ENCODE results near the gene SYT8. TPM values are rescaled to one million over a fixed set of nuclear protein-coding genes. Genes with fewer than 3 reads are reported as not detected.

Gene SYT8
- total RNA-seq, 2 experiments from 2014 or later, result not detected

GRCh38 chr11:1869427-1870325 is 34.9 kb downstream of the SYT8 start:
- Histone ChIP-seq H3K4me1 (ENCODE audit: insufficient read depth, low read length) (peaks cover 92% of the 10 kb centered on the region), H3K27me3 (ENCODE audit: control insufficient read depth in 1 of 2, insufficient read depth in 2 of 2, low read length in 2 of 2) (no peaks in the 10 kb centered on the region), H3K9me3 (ENCODE audit: control insufficient read depth in 1 of 2, insufficient read depth in 1 of 2, low read length in 2 of 2) (no peaks in the 10 kb centered on the region), H3K36me3 (ENCODE audit: insufficient read depth, low read length) (no peaks in the 10 kb centered on the region), H3K4me3 (ENCODE audit: low read length) (no peak overlapping the region), H3K27ac (ENCODE audit: low read depth in 1 of 2, low read length in 2 of 2) (no peak overlapping the region)
- Mint-ChIP-seq H3K9me3 (no peaks in the 10 kb centered on the region), H3K27ac (peak overlapping the region; percentile 86), H3K27me3 (no peaks in the 10 kb centered on the region), H3K36me3 (ENCODE audit: low read depth) (peaks cover 18% of the 10 kb centered on the region), H3K4me3 (peak overlapping the region; percentile 70), H3K4me1 (ENCODE audit: low read depth) (peaks cover 62% of the 10 kb centered on the region)
- POLR2A ChIA-PET, result interaction anchor here (1.2 to 3.1 kb wide), 5 partner anchors 16 to 45 kb away, joined by 3 to 21 read pairs (median 7); partner anchors contain the start of gene LSP1
- CTCF ChIA-PET, result interaction anchor here (1.7 to 2.8 kb wide), 2 partner anchors 12 to 17 kb away, joined by 4 to 17 read pairs; no protein-coding TSS in a partner anchor
- DNase-seq (no peak), ATAC-seq (ENCODE audit: poor library complexity) (no peak)
- TF ChIP-seq, protein P1, sequence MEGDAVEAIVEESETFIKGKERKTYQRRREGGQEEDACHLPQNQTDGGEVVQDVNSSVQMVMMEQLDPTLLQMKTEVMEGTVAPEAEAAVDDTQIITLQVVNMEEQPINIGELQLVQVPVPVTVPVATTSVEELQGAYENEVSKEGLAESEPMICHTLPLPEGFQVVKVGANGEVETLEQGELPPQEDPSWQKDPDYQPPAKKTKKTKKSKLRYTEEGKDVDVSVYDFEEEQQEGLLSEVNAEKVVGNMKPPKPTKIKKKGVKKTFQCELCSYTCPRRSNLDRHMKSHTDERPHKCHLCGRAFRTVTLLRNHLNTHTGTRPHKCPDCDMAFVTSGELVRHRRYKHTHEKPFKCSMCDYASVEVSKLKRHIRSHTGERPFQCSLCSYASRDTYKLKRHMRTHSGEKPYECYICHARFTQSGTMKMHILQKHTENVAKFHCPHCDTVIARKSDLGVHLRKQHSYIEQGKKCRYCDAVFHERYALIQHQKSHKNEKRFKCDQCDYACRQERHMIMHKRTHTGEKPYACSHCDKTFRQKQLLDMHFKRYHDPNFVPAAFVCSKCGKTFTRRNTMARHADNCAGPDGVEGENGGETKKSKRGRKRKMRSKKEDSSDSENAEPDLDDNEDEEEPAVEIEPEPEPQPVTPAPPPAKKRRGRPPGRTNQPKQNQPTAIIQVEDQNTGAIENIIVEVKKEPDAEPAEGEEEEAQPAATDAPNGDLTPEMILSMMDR (IDR thresholded peaks at IDR 0.05), result no peak
- intact Hi-C loops (cut with DNase I, micrococcal nuclease), result loop anchor here (2.0 kb wide), 2 partner anchors 15 to 17 kb away; partner anchors contain the start of gene LSP1 (in 1 of the 2)

DNA sequence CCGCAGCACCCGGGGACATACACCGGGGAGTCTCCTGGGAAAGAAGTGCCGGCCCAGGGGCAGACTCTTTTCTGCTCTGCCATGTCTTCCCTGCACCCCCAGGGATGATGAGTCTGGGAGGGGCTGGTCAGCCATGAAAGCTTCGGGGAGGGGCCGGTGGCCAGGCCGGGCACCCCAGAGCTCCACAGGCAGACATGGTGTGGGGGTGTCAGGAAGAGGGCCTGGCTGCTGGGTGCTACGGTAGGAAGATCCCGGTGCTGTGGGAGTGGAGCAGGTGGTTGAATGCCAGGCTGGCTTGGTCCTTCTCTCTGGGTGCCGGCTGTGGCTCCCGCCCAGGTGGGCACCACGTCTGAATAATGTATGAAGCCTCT is 35.5 kb downstream of the SYT8 start:
- ChIA-PET CTCF (interaction anchor here (2.8 kb wide), 1 partner anchor 12 kb away, joined by 17 read pairs; no protein-coding TSS in a partner anchor), POLR2A (interaction anchor here (0.9 to 3.1 kb wide), 5 partner anchors 11 to 46 kb away, joined by 3 to 21 read pairs (median 5); partner anchors contain the start of gene LSP1)
- no peaks in the 10 kb centered on the region for H3K27me3 Mint-ChIP-seq
- TF ChIP-seq, protein P1 (IDR thresholded peaks at IDR 0.05), result no peak
- ATAC-seq (ENCODE audit: poor library complexity), result no peak
- Histone ChIP-seq H3K27me3 (ENCODE audit: control insufficient read depth in 1 of 2, insufficient read depth in 2 of 2, low read length in 2 of 2) (no peaks in the 10 kb centered on the region), H3K4me3 (ENCODE audit: low read length) (peak overlapping the region; percentile 28), H3K4me1 (ENCODE audit: insufficient read depth, low read length) (peaks cover 92% of the 10 kb centered on the region), H3K36me3 (ENCODE audit: insufficient read depth, low read length) (peaks cover 4% of the 10 kb centered on the region), H3K9me3 (ENCODE audit: control insufficient read depth in 1 of 2, insufficient read depth in 1 of 2, low read length in 2 of 2) (no peaks in the 10 kb centered on the region), H3K27ac (ENCODE audit: low read depth in 1 of 2, low read length in 2 of 2) (no peak overlapping the region)
- H3K4me3 Mint-ChIP-seq, result peak overlapping the region; percentile 70
- H3K9me3 Mint-ChIP-seq, result no peaks in the 10 kb centered on the region
- peaks cover 19% of the 10 kb centered on the region for H3K36me3 Mint-ChIP-seq (ENCODE audit: low read depth)
- no peak for DNase-seq
- peaks cover 62% of the 10 kb centered on the region for H3K4me1 Mint-ChIP-seq (ENCODE audit: low read depth)
- intact Hi-C loops (cut with DNase I, micrococcal nuclease), result loop anchor here (2.0 kb wide), 2 partner anchors 16 to 18 kb away; partner anchors contain the start of gene LSP1 (in 1 of the 2)
- peak overlapping the region; percentile 86 for H3K27ac Mint-ChIP-seq

GRCh38 chr11:1870721-1871466 is 36.1 kb downstream of the SYT8 start:
- DNase-seq (peak in 13 of 14 experiments; percentile 27 to 82 (median 42)), ATAC-seq (ENCODE audit: poor library complexity) (peak; percentile 90)
- H3K36me3 ChIP-seq (ENCODE audit: insufficient read depth, low read length), result peaks cover 7% of the 10 kb centered on the region
- Mint-ChIP-seq H3K27me3 (no peaks in the 10 kb centered on the region), H3K9me3 (no peaks in the 10 kb centered on the region), H3K36me3 (ENCODE audit: low read depth) (peaks cover 18% of the 10 kb centered on the region), H3K27ac (peak overlapping the region; percentile 86), H3K4me1 (ENCODE audit: low read depth) (peaks cover 59% of the 10 kb centered on the region), H3K4me3 (peak overlapping the region; percentile 70)
- H3K9me3 ChIP-seq (ENCODE audit: control insufficient read depth in 1 of 2, insufficient read depth in 1 of 2, low read length in 2 of 2), result no peaks in the 10 kb centered on the region
- CTCF ChIA-PET, result interaction anchor here (2.8 kb wide), 1 partner anchor 11 kb away, joined by 17 read pairs; no protein-coding TSS in a partner anchor
- peak overlapping the region; percentile 28 for H3K4me3 ChIP-seq (ENCODE audit: low read length)
- POLR2A ChIA-PET, result interaction anchor here (0.9 to 3.1 kb wide), 5 partner anchors 10 to 46 kb away, joined by 3 to 21 read pairs (median 5); partner anchors contain the start of gene LSP1
- TF ChIP-seq, protein P1 (IDR thresholded peaks at IDR 0.05), result no peak
- H3K4me1 ChIP-seq (ENCODE audit: insufficient read depth, low read length), result peaks cover 93% of the 10 kb centered on the region
- no peaks in the 10 kb centered on the region for H3K27me3 ChIP-seq (ENCODE audit: control insufficient read depth in 1 of 2, insufficient read depth in 2 of 2, low read length in 2 of 2)
- intact Hi-C loops (cut with DNase I, micrococcal nuclease), result loop anchor here (2.0 kb wide), 2 partner anchors 16 to 18 kb away; partner anchors contain the start of gene LSP1 (in 1 of the 2)
- H3K27ac ChIP-seq (ENCODE audit: low read depth in 1 of 2, low read length in 2 of 2), result peak overlapping the region; percentile 22 to 48

Measured in CD4-positive, alpha-beta T cell (primary cell).